OCI-LY1 (cell line): ENCODE results near the gene PHF19.
A peak's percentile ranks its signal among the peaks of the same experiment; 100 is the strongest.

Experiments used
- H2AFZ ChIP-seq: fragments of 200-600 bp; sonication (generic), shearing (Covaris generic); 2 replicates; pipeline ENCODE4 v1.6.0; 2014; ENCODE audit warnings: antibody characterized with exemption, mild to moderate bottlenecking, low read length
- H3F3A ChIP-seq: fragments of 200-600 bp; sonication (generic), shearing (Covaris generic); 2 replicates; pipeline ENCODE4 v1.6.0; 2014; ENCODE audit warnings: mild to moderate bottlenecking, antibody characterized with exemption, low read length, moderate library complexity; ENCODE audit not compliant: insufficient read depth
- H3K27ac ChIP-seq: fragments of 200-600 bp; sonication (generic); 2 replicates; pipeline ENCODE4 v1.5.1; 2014; ENCODE audit warnings: low read length, mixed run types, mild to moderate bottlenecking, low read depth; ENCODE audit not compliant: poor library complexity, severe bottlenecking
- H3K27me3 ChIP-seq: fragments of 200-600 bp; sonication (generic); 2 replicates; pipeline ENCODE4 v1.6.0; 2014; ENCODE audit warnings: antibody characterized with exemption, mild to moderate bottlenecking, low read length, moderate library complexity; ENCODE audit not compliant: insufficient read depth
- H3K36me3 ChIP-seq: fragments of 200-600 bp; sonication (generic); 2 replicates; pipeline ENCODE4 v1.6.1; 2014; ENCODE audit warnings: mild to moderate bottlenecking, antibody characterized with exemption, low read length, moderate library complexity, mixed read lengths; ENCODE audit not compliant: insufficient read depth
- H3K4me1 ChIP-seq: fragments of 200-600 bp; sonication (generic); 2 replicates; pipeline ENCODE4 v1.5.1; 2014; ENCODE audit warnings: mild to moderate bottlenecking, low read length, moderate library complexity; ENCODE audit not compliant: insufficient read depth, severe bottlenecking
- H3K4me2 ChIP-seq: fragments of 200-600 bp; sonication (generic), shearing (Covaris generic); 2 replicates; pipeline ENCODE4 v1.6.1; 2014; ENCODE audit warnings: low read length
- H3K4me3 ChIP-seq: fragments of 200-600 bp; sonication (generic); 2 replicates; pipeline ENCODE4 v1.5.1; 2014; ENCODE audit warnings: low read length, low read depth, mild to moderate bottlenecking, mixed read lengths; ENCODE audit not compliant: poor library complexity, severe bottlenecking
- H3K79me2 ChIP-seq: fragments of 200-600 bp; shearing (Covaris generic); 2 replicates; pipeline ENCODE4 v1.6.1; 2016; ENCODE audit warnings: mixed run types, low read length, mixed read lengths; ENCODE audit not compliant: insufficient read depth
- H3K9ac ChIP-seq: fragments of 200-600 bp; sonication (generic), shearing (Covaris generic); 2 replicates; pipeline ENCODE4 v1.6.1; 2014; ENCODE audit warnings: mild to moderate bottlenecking, low read length, mixed read lengths
- H3K9me2 ChIP-seq: fragments of 200-600 bp; sonication (generic), shearing (Covaris generic); 2 replicates; pipeline ENCODE4 v1.6.1; 2014; ENCODE audit warnings: low read depth, mild to moderate bottlenecking, low read length, mixed read lengths
- H3K9me3 ChIP-seq: fragments of 200-600 bp; shearing (Covaris generic); 2 replicates; pipeline ENCODE4 v1.6.1; 2014; ENCODE audit warnings: low read length, mixed read lengths
- H4K20me1 ChIP-seq: fragments of 200-600 bp; sonication (generic), shearing (Covaris generic); 2 replicates; pipeline ENCODE4 v1.6.0; 2016; ENCODE audit warnings: mild to moderate bottlenecking, low read length; ENCODE audit not compliant: insufficient read depth
- EZH2 ChIP-seq: fragments of 200-600 bp; sonication (generic), shearing (Covaris generic); IDR thresholded peaks from 2 replicates; pipeline ENCODE4 v1.8.0; 2017; ENCODE audit warnings: borderline replicate concordance, mixed run types, mild to moderate bottlenecking, antibody characterized with exemption, low read length, moderate library complexity, mixed read lengths
- TF ChIP-seq, protein P1 (sequence below): fragments of 200-600 bp; sonication (generic), shearing (Covaris generic); IDR thresholded peaks from 2 replicates; pipeline ENCODE4 v1.5.1; 2017; ENCODE audit warnings: mild to moderate bottlenecking, antibody characterized with exemption, low read length, moderate library complexity, mixed read lengths

PHF19 gene

DNA sequence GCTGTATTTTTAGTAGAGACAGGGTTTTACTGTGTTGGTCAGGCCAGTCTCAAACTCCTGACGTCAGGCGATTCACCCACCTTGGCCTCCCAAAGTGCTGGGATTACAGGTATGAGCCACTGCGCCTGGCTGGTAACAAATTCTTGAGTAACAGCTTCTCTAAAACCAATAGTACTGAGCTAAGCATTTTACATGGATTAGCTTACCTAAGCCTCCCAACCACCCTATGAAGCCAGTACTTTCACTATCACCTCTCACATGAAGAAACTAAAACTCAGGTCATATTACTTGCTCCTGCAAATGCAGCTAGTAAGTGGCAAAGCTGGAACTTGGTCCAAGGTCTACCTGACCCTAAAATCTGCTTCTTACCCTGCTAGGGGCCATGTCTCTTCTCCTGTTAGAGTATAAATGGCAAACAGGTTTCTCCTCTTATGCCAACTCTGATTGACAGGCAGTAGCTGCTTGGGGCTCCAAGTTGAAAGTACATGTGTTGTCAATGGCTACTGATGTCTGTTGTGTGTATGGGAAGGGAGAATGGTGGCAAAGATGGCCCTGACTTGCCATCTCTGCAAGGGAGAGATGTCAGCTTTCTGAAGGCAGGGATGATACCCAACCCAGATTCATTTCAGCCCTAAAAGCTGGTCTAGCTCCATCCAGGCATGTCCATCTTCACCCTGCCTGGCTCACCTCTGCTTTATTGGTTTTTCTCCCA, 4.0 kb downstream of the PHF19 start:
- no peaks in the 10 kb centered on the region for H3K9me3 ChIP-seq
- H4K20me1 ChIP-seq: no peaks in the 10 kb centered on the region
- no peak overlapping the region for H3K4me2 ChIP-seq
- H3K27me3 ChIP-seq: no peaks in the 10 kb centered on the region
- H3K27ac ChIP-seq: peak overlapping the region; percentile 97
- no peak overlapping the region for H3K9ac ChIP-seq
- no peaks in the 10 kb centered on the region for H3K79me2 ChIP-seq
- peaks cover 41% of the 10 kb centered on the region for H3K4me1 ChIP-seq
- no peaks in the 10 kb centered on the region for H3K9me2 ChIP-seq
- H2AFZ ChIP-seq: no peak overlapping the region
- H3F3A ChIP-seq: peaks cover 6% of the 10 kb centered on the region; the same call in 1 of the 2 replicates
- H3K36me3 ChIP-seq: peaks cover 50% of the 10 kb centered on the region; the same call in 1 of the 2 replicates
- no peak overlapping the region for H3K4me3 ChIP-seq
- TF ChIP-seq EZH2: no peak
- TF ChIP-seq, protein P1, sequence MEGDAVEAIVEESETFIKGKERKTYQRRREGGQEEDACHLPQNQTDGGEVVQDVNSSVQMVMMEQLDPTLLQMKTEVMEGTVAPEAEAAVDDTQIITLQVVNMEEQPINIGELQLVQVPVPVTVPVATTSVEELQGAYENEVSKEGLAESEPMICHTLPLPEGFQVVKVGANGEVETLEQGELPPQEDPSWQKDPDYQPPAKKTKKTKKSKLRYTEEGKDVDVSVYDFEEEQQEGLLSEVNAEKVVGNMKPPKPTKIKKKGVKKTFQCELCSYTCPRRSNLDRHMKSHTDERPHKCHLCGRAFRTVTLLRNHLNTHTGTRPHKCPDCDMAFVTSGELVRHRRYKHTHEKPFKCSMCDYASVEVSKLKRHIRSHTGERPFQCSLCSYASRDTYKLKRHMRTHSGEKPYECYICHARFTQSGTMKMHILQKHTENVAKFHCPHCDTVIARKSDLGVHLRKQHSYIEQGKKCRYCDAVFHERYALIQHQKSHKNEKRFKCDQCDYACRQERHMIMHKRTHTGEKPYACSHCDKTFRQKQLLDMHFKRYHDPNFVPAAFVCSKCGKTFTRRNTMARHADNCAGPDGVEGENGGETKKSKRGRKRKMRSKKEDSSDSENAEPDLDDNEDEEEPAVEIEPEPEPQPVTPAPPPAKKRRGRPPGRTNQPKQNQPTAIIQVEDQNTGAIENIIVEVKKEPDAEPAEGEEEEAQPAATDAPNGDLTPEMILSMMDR: no peak

- Histone ChIP-seq H3K9ac (no peak overlapping the region; the same call in 1 of the 2 replicates), H3K9me3 (no peaks in the 10 kb centered on the region), H3K79me2 (no peaks in the 10 kb centered on the region), H3K4me2 (no peak overlapping the region; the same call in 1 of the 2 replicates), H3K27ac (peak overlapping the region; percentile 53), H3K4me1 (peaks cover 26% of the 10 kb centered on the region), H3K27me3 (no peaks in the 10 kb centered on the region), H4K20me1 (no peaks in the 10 kb centered on the region), H3K36me3 (peaks cover 74% of the 10 kb centered on the region; the same call in 1 of the 2 replicates), H2AFZ (no peak overlapping the region), H3K4me3 (no peak overlapping the region), H3F3A (peaks cover 1% of the 10 kb centered on the region; the same call in 1 of the 2 replicates), H3K9me2 (no peaks in the 10 kb centered on the region)
- TF ChIP-seq EZH2: no peak
- TF ChIP-seq, protein P1: no peak
Measured at GRCh38 chr9:120870206-120870605, 6.8 kb downstream of the PHF19 start.

DNA sequence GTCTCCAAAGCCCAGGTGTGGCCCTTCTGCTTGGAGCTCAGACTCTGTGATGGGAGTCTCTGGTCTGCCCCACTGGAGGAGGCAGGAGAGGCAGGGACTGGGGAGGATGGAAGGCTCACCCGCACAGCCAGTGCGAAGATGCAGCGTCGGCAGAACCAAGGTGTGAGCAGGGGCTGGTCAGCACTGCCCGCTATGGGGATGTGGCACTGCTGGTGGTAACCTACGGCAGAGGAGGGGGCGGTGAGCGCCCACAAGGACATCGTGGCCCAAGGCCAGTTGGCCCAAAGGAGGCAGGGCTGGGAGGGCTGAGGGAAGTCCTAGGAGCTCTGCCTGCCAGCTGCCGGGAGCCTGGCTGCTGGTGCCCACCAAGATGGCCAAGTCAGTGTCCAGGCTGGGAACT, 7.3 kb downstream of the PHF19 start:
- Histone ChIP-seq H3K4me2 (peak overlapping the region; percentile 70), H3K9me3 (no peaks in the 10 kb centered on the region), H2AFZ (no peak overlapping the region), H3K4me1 (peaks cover 21% of the 10 kb centered on the region), H3F3A (no peaks in the 10 kb centered on the region), H3K9ac (peak overlapping the region; percentile 57; the same call in 1 of the 2 replicates), H3K4me3 (no peak overlapping the region), H3K9me2 (no peaks in the 10 kb centered on the region), H3K36me3 (peaks cover 73% of the 10 kb centered on the region; the same call in 1 of the 2 replicates), H3K79me2 (no peaks in the 10 kb centered on the region), H4K20me1 (no peaks in the 10 kb centered on the region), H3K27me3 (no peaks in the 10 kb centered on the region), H3K27ac (peak overlapping the region; percentile 53)
- TF ChIP-seq, protein P1: no peak
- no peak for TF ChIP-seq EZH2
